ENCODE data around the gene GLYAT. TPM values are rescaled to one million over a fixed set of nuclear protein-coding genes. Genes with fewer than 3 reads are reported as not detected.

The GLYAT gene
- total RNA-seq, 1 experiment from 2014 or later, result not detected

- TF ChIP-seq, protein P1, sequence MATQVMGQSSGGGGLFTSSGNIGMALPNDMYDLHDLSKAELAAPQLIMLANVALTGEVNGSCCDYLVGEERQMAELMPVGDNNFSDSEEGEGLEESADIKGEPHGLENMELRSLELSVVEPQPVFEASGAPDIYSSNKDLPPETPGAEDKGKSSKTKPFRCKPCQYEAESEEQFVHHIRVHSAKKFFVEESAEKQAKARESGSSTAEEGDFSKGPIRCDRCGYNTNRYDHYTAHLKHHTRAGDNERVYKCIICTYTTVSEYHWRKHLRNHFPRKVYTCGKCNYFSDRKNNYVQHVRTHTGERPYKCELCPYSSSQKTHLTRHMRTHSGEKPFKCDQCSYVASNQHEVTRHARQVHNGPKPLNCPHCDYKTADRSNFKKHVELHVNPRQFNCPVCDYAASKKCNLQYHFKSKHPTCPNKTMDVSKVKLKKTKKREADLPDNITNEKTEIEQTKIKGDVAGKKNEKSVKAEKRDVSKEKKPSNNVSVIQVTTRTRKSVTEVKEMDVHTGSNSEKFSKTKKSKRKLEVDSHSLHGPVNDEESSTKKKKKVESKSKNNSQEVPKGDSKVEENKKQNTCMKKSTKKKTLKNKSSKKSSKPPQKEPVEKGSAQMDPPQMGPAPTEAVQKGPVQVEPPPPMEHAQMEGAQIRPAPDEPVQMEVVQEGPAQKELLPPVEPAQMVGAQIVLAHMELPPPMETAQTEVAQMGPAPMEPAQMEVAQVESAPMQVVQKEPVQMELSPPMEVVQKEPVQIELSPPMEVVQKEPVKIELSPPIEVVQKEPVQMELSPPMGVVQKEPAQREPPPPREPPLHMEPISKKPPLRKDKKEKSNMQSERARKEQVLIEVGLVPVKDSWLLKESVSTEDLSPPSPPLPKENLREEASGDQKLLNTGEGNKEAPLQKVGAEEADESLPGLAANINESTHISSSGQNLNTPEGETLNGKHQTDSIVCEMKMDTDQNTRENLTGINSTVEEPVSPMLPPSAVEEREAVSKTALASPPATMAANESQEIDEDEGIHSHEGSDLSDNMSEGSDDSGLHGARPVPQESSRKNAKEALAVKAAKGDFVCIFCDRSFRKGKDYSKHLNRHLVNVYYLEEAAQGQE (IDR thresholded peaks at IDR 0.05; ENCODE audit: insufficient read depth in 1 of 2, low read depth in 2 of 2, low read length in 1 of 2), result no peak
- no peak for TF ChIP-seq POLR2AphosphoS5 (IDR thresholded peaks at IDR 0.05; ENCODE audit: low read depth, low read length)
- TF ChIP-seq TCF7L2 (IDR thresholded peaks at IDR 0.05; ENCODE audit: low read depth, low read length), result no peak
- TF ChIP-seq, protein P2, sequence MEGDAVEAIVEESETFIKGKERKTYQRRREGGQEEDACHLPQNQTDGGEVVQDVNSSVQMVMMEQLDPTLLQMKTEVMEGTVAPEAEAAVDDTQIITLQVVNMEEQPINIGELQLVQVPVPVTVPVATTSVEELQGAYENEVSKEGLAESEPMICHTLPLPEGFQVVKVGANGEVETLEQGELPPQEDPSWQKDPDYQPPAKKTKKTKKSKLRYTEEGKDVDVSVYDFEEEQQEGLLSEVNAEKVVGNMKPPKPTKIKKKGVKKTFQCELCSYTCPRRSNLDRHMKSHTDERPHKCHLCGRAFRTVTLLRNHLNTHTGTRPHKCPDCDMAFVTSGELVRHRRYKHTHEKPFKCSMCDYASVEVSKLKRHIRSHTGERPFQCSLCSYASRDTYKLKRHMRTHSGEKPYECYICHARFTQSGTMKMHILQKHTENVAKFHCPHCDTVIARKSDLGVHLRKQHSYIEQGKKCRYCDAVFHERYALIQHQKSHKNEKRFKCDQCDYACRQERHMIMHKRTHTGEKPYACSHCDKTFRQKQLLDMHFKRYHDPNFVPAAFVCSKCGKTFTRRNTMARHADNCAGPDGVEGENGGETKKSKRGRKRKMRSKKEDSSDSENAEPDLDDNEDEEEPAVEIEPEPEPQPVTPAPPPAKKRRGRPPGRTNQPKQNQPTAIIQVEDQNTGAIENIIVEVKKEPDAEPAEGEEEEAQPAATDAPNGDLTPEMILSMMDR (IDR thresholded peaks at IDR 0.05), result no peak
- no peaks in the 10 kb centered on the region; the same call in 1 of the 2 replicates for H3K27me3 ChIP-seq (ENCODE audit: control insufficient read depth, insufficient read depth, low read length)
- ChIA-PET CTCF (no interaction called here), POLR2A (no interaction called here)
- no peak overlapping the region for H3K27ac ChIP-seq (ENCODE audit: low read length)
- no peak for DNase-seq (ENCODE audit: low read depth, low spot score)
- peak; percentile 42; the same call in 1 of the 2 replicates for ATAC-seq
- H3K4me1 ChIP-seq (ENCODE audit: control insufficient read depth, insufficient read depth, low read length), result no peaks in the 10 kb centered on the region; the same call in 1 of the 2 replicates
- H3K4me3 ChIP-seq (ENCODE audit: low read depth in 2 of 2, low read length in 2 of 2), result no peak overlapping the region
- H3K9me3 ChIP-seq (ENCODE audit: control insufficient read depth, insufficient read depth, low read depth, low read length), result no peaks in the 10 kb centered on the region
- H3K36me3 ChIP-seq (ENCODE audit: control insufficient read depth, insufficient read depth, low read length), result no peaks in the 10 kb centered on the region
- in situ Hi-C loops (cut with HindIII; ENCODE audit: low pct_unique_long_range_greater_than_20kb, low sequenced_read_pairs) (no loop called here), intact Hi-C loops (cut with micrococcal nuclease; ENCODE audit: unreplicated experiment) (loop anchor here (10.0 kb wide), 2 partner anchors 405 to 495 kb away; no protein-coding TSS in a partner anchor)
- BruUV-seq (replicated peaks), result no TSS peak
These were observed 71.7 kb downstream of the GLYAT start for GRCh38 chr11:58659910-58660570.

DNA sequence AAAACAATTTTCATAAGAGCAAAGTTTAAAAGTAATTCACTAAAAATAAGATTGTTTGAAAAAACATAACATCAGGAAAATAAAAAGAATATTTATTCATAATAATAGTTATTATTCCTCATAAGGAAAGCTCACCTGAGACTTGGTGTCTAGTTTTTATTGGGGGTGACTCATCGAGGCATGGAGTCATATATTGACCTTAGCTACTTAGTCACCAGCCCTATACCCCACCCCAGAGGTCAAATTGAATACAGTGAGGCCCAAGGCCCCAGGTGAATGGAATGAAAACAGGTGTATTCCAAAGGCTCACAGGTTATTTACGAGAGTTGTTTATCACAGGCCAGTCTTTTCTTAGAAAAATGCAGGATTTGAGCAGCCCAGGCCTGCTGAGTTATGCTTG, 72.3 kb downstream of the GLYAT start:
- TF ChIP-seq SIN3A (IDR thresholded peaks at IDR 0.05; ENCODE audit: borderline replicate concordance, insufficient read depth, low read depth, low read length) (no peak), TCF7L2 (IDR thresholded peaks at IDR 0.05; ENCODE audit: low read depth, low read length) (no peak), POLR2AphosphoS5 (IDR thresholded peaks at IDR 0.05; ENCODE audit: low read depth, low read length) (no peak)
- TF ChIP-seq, protein P2 (IDR thresholded peaks at IDR 0.05), result no peak
- TF ChIP-seq, protein P1 (IDR thresholded peaks at IDR 0.05; ENCODE audit: insufficient read depth in 1 of 2, low read depth in 2 of 2, low read length in 1 of 2), result no peak
- no peaks in the 10 kb centered on the region; the same call in 1 of the 2 replicates for H3K4me1 ChIP-seq (ENCODE audit: control insufficient read depth, insufficient read depth, low read length)
- no peak overlapping the region for H3K4me3 ChIP-seq (ENCODE audit: low read depth in 2 of 2, low read length in 2 of 2)
- intact Hi-C loops (cut with micrococcal nuclease; ENCODE audit: unreplicated experiment), result loop anchor here (10.0 kb wide), 2 partner anchors 405 to 495 kb away; no protein-coding TSS in a partner anchor
- no TSS peak for BruUV-seq (replicated peaks)
- CTCF ChIA-PET, result no interaction called here
- no peaks in the 10 kb centered on the region for H3K9me3 ChIP-seq (ENCODE audit: control insufficient read depth, insufficient read depth, low read depth, low read length)
- no peak overlapping the region for H3K27ac ChIP-seq (ENCODE audit: low read length)
- H3K36me3 ChIP-seq (ENCODE audit: control insufficient read depth, insufficient read depth, low read length), result no peaks in the 10 kb centered on the region
- H3K27me3 ChIP-seq (ENCODE audit: control insufficient read depth, insufficient read depth, low read length), result no peaks in the 10 kb centered on the region; the same call in 1 of the 2 replicates
- POLR2A ChIA-PET, result no interaction called here
- in situ Hi-C loops (cut with HindIII; ENCODE audit: low pct_unique_long_range_greater_than_20kb, low sequenced_read_pairs), result no loop called here
- DNase-seq (ENCODE audit: low read depth, low spot score), result no peak
- peak; percentile 68; the same call in 1 of the 2 replicates for ATAC-seq
